Measurements from ENCODE around the gene RNF138.
"Not testable (repeated sequence)": the region's sequence is repeated elsewhere in the genome, so short reads cannot be mapped to it uniquely, and the experiment has no call there.

RNF138 gene

DNA sequence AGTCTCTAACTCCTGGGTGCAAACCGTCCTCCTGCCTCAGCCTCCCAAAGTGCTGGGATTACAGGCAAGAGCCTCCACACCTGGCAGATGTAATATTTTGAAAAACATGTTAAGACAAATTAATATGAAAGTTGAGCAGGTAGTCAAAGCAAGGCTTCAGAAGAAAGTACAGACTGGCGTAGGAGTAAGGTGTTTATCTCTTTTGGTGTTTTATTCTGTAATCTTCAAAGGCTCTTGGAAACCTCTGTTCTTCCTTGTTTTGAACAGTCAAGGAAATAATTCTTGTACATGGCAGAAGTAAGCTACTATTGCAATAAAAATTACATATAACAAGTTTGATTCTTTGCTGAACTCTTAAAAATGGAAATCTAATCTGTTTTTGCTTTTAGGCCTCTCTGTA lies 5.3 kb downstream of the RNF138 start:
- DNase-seq = no peak

DNA sequence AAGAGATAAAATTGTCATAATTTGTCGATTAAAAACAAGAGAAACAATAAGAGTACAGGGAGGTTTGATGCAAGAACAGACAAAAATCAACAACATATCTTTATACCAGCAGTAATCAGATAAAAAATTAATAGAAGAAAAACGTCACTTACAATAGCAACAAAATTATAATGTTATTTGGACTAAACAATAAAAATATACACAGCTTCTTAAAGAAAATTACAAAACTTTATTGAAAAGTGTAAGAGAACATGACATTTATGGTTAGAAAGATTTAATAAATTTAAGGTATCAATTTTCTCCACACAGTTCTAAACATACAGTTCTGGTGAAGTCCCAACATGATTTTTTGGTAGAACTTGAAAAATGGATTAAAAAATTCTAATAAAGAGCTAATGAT lies 12.8 kb downstream of the RNF138 start:
- DNase-seq = no peak

DNA sequence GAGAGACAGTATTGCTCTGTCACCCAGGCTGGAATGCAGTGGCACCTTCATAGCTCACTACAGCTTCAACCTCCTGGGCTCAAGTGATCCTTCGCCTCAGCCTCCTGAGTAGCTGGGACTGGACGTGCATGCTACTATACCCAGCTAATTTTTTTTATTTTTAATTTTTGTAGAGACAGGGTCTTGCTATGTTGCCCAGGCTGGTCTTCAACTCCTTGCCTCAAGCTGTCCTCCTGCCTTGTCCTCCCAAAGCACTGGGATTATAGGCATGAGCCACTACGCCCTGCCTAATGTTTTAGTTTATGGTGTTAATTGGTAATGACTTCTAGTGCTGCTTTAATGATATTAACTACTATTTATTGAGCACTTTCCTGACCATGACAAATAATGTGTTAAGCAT lies 18.3 kb downstream of the RNF138 start:
- no peak for DNase-seq

DNA sequence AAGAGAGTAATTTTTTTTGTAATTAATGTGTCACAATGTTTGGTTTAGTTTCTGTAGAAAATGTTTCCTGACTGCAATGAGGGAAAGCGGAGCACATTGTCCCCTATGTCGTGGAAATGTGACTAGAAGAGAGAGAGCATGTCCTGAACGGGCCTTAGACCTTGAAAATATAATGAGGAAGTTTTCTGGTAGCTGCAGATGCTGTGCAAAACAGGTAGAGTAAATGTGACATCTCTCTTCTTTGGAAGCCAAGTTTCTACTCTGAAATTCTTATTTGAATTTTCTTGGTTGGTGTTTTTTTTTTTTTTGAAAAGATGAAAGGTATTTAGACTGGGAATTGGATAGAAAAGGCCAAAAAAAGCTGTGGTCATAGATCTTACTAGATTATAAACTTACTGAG lies 20.0 kb downstream of the RNF138 start:
- DNase-seq = no peak

DNA sequence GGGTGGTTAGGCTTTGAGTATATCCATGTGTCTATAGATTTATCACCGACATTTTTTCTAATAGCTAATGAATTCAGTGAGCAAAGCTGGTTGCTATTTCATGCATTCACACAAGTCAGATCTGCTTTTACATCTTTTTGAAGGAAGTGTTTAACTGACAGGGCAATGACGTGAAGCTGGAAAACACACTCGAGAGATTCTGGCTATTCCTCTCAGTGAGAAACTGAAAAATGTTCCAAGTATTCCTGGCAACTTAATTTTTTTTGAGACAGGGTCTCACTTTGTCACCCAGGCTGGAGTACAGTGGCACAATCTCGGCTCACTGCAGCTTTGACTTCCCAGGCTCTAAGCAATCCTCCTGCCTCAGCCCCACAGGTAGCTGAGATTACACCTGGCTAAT lies 21.2 kb downstream of the RNF138 start:
- DNase-seq = no peak

DNA sequence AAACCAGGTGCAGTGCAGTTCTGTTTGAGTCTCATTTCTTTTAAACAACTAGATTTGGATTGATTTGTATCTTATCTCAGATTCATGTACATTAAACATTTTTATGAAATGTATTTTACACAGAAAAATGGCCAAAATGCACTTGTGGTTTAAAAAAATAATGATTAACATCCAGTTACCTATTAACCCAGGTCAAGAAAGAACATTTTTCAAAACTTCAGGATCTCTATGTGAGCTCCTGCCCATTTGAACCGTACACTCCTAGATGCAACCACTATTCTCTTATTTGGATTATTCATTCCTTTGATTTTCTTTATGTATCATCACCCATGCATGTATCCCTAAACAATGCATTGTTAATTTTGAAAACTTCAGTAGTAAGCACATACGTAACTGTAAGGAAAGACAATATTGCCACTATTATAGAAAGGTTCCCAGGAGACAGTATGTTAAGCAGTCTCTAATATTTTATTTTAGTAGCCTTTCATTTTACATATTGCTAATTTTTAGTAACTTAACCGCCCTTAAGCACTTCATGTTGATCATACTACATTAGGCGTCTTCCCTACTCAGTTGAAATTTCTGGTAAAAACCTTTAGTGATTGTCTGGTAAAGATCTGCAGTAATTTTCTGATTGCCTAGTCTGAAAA lies 22.7 kb downstream of the RNF138 start:
- DNase-seq = no peak

DNA sequence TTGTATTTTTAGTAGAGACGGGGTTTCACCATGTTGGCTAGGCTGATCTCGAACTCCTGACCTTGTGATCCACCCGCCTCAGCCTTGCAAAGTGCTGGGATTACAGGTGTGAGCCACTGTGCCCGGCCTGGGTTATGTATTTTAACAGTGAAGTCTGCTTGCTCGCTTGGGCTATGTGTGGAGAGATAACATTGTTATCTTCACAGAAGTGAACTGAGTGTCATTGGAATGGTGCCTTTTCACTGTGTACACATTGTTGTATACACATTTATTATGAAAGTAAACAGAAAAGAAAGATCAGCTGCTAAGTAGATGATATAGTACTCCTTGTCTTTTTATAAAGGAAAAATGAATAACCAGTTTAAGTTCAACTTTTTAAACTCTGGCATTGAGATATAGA lies 30.4 kb downstream of the RNF138 start:
- no peak for DNase-seq

DNA sequence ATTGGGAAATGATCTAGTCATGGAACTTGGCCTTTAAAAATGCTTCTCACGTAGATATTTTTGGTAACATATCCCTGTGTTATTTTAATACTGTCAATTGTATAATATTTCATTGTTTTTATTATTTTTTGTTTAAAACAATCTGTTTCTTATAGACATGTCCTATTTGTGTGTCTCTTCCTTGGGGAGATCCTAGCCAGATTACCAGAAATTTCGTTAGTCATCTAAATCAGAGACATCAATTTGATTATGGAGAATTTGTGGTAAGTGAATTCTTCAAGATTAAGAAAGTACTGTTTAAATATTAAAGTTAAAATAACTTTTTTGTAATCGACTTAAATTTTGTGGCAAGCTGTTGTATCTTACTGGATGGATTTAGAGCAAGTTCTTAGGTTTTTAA lies 34.9 kb downstream of the RNF138 start:
- DNase-seq = no peak

DNA sequence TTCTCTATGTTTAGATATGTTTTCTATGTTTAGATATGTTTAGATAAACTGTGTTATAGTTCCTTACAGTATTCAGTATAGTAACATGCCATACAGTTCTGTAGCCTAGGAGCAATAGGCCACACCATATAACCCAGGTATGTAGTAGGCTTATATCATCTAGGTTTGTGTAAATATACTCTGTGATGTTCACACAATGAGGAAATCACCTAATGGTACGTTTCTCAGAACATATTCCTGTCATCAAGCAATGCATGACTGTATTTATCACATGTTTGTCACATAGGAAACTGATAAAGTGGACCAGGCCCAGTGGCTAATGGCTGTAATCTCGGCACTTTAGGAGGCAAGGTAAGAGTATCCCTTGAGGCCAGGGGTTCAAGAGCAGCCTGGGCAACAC lies 44.0 kb downstream of the RNF138 start:
- DNase-seq = no peak

DNA sequence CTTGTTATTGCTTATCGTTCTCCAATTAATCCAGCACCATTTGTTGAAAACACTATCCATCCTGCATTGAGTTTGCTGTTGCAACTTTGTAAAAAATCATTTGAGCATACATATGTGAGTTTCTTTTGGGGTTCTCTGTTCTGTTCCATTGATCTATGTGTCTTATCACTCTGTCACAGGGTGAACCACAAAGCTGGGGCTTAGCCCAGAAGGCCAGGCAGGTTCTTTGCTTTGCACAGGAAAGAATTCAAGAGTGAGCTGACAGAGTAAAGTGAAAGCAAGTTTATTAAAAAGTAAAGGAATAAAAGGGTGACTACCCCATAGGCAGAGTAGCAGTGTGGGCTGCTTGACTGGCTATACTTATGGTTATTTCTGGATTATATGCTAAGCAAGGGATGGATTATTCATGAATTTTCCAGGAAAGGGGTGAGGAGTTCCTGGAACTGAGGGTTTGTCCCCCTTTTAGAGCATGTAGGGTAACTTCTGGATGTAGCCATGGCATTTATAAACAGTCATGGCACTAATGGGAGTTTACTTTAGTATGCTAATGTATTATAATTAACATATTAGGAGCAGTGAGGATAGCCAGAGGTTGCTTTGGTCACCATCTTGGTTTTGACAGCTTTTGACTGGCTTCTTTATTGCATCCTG lies 46.8 kb downstream of the RNF138 start:
- DNase-seq = no peak

DNA sequence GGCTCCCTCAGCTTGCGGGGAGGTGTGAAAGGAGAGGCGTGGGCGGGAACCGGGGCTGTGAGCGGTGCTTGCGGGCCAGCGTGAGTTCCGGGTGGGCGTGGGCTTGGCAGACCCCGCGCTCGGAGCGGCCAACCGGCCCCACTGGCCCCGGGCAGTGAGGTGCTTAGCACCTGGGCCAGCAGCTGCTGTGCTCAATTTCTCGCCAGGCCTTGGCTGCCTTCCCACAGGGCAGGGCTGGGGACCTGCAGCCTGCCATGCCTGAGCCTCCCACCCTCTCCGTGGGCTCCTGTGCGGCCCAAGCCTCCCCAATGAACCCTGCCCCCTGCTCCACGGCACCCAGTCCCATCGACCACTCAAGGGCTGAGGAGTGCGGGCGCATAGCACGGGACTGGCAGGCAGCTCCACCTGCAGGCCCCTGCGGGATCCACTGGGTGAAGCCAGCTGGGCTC lies 48.2 kb downstream of the RNF138 start:
- DNase-seq = no peak

DNA sequence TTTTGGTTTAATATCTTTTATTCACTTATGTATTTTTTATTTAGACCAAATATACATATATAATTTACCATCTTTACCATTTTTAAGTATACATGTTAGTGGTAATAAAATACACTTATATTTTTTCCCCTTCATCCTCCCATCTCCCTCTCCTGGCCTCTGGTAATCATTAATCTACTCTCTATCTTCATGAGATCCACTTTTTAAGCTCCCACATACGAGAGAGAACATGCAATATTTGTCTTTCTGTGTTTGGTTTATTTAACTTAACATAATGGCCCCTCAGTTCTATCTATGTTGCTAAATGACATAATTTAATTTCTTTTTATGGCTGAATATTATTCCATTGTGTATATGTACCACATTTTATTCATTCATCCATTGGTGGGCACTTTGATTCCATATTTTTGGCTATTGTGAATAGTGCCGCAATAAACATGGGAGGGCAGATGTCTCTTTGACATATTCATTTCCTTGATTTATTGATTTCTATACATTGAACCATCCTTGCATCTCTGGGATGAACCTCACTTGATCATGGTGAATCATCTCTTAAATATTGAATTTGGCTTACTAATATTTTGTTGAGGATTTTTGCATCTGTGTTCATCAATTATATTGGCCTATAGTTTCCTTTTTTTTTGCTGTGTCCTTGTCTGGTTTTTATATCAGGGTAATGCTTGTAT lies 56.7 kb downstream of the RNF138 start:
- no peak for DNase-seq

DNA sequence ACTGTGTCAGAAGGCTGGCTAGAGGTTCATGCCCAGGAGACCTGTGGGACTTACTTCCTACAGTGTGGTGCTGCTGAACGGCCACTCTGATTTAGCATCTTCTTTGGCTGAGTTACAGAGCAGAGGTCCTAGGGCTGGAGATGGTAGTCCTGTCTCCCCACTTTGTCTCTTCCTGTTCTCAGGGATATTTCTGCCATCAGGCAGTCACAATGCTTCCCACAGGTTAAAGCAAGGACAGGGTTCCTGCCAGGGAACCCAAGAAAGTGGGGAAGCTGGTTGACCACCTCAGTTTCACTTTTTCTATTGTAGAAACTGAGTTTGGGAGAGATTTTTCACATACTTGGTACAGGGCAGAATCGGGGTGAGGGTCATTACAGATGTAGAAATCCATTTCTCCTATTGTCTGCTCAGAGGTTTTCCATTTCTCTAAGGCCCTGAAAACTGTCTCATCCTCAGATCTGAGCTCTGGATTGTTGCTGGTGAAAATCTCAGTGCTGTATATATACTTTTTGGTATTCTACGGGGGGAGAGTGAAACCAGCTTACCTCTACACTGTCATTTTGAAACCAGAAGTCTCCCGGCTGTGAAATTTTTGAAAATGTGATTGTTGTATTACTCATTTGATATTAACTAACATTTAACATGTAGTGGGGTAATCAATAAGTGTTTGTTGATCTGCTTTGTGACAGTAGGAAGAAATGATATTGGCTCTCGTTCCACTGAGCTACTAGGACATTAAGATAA lies 61.2 kb downstream of the RNF138 start:
- no peak for DNase-seq

DNA sequence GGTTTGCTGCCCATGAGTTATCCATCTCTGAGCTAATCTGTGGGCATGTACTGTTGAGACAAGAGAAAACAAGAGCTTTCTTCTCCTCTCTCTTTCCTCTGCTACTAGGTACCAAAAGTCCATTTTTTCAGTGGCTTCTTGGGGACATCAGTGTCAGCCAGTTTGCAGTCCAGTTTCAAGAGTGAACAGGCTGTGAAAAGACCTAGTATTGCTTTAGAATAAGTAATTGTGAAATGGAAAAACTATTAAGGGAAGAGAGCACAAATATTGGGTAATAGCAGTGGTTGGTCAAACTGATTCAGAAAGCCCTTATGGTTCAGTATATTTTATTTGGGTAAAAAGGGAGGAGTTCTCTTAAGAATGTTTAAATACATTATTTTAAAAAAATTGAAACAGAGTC lies 65.2 kb downstream of the RNF138 start:
- DNase-seq = no peak

DNA sequence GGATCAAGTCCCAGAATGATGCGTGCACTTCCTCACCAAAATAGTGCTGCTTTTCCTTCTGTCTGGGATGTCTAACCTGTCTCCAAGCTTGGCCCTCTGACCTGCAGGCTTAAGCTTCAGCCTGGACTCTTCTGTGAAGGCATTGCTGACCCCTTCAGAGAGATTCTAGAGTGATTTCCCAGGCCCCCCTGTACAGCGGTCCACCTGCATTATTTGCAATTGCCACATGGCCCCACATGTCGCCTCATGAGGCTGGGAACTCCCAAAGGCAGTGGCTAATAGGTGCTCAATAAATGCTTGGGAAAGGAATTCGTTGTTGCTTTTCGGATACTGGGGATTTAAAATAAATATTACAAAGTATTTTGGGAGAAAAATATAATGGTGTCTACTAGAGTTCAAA lies 65.9 kb downstream of the RNF138 start:
- no peak for DNase-seq

DNA sequence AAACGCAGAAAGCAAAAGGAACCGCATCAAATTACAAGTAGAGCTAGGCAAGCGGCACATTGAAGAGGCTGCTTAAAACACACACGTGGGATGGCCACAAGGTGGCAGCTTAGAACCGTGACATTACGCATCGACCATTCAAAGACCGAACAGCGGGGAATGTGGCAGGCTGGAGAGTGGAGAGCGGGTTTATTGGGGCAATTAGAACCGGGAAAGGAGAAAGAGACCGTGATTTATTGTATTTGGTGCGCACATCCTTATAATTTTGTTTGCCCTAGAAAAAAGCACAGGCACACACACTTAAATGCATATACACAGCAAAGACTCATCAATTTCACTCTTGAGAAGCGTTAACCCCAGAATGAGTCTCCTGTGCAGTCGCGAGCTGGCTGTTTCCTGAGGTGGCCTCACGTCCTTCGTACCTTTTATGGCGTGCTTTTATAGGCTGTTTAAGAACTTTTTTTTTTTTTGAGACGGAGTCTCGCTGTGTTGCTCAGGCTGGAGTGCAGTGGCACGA lies 66.5 kb downstream of the RNF138 start:
- peak; percentile 61 for DNase-seq

DNA sequence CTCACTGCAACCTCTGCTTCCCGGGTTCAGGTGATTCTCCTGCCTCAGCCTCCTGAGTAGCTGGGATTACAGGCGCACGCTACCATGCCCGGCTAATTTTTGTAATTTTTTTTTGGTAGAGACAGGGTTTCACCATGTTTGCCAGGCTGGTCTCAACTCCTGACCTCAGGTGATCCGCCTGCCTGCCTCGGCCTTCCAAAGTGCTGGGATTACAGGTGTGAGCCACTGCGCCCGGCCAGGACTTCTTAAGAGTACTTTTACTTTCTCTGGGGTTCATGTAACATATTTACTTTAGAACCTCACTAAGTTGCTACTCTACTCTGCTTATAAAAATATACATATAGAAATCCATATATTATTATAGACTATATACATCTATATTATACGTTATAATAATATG lies 67.0 kb downstream of the RNF138 start:
- not testable (repeated sequence) for DNase-seq

DNA sequence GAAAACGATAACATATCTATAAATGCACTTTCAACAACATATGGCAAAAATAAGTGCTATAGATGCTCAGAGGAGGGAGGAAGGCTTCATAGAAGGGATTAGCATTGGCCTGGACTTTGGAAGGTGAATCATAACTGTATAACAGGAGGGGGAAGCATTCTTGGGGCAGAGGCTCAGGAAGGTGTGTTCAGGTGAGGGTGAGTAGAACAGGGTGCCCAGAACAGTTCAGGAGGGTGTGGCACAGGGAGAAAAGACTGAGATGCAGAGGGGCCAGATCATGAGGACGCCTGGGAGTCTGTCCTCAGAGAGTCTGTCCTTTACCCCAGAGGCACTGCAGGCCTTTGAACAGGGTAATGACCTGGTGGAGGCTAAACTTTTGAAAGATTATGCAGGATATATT lies 68.9 kb downstream of the RNF138 start:
- no peak for DNase-seq

DNA sequence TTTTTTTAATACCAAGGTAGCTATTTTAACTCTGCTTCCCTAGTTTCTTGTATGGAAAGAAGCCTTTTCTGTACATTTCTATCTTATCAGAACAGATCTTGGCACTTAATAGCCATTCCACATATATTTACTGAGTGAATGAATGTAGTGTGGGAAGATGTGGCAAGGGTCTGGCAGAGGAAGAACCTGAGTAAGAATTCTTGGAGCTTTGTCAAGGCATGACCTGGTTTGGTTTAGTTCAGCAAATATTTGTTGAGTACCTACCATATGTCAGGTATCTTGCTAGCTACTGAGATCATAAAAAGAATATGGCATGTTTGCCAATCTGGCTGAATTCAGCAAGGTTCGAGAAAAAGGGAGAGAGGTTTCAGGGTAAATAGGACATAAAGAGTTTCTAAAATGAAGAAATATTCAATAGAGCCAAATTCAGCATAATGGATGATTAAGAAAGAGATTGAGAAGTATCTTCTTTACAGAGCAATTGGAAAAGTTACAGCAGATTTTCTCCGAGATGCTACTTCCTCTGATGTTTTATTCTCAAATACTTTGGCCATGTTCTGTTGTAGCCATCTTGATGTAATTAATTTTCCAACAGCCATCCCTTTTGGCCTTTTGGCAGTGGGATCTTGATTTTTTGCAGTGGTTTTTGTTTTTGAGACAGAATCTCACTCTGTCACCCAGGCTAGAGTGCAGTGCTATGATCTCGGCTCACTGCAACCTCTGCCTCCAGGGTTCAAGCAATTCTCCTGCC lies 76.5 kb downstream of the RNF138 start:
- no peak for DNase-seq

DNA sequence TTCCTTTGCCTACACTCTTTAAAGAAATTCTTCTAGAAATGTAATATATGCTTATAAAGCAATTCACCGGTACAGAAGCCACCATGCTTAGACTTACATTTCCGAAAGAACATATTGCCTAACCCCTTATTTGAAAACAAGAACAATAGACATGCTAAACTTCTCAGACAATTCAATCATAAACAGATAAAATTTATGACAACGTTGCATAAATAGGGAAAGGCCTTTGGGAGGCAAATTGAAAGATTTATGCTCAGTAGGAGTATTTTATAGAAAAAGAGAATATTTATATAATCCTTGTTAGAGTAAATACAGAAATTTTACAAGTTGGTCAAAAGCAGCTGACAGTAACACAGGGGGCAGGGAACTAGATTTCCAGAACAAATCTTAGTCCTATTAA lies 82.0 kb downstream of the RNF138 start:
- DNase-seq = no peak

DNA sequence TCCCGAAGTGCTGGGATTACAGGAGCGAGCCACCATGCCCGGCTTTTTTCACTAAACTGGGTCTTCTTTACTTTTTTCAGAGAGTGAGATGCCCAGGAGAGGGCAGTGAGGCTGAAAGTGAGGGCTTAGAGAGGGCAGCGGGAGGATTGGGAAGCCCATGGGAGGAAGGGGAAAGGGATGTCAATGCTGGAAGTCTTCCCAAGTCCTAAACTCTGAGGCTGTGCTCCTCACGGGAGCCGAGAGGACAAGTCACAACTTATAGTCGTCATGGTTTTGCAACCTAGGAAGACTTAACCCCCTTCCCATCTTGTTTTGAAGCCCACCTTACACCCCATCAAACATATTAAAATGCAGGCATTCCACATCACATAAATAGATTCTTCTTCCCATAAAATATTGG lies 83.0 kb downstream of the RNF138 start:
- DNase-seq = no peak

DNA sequence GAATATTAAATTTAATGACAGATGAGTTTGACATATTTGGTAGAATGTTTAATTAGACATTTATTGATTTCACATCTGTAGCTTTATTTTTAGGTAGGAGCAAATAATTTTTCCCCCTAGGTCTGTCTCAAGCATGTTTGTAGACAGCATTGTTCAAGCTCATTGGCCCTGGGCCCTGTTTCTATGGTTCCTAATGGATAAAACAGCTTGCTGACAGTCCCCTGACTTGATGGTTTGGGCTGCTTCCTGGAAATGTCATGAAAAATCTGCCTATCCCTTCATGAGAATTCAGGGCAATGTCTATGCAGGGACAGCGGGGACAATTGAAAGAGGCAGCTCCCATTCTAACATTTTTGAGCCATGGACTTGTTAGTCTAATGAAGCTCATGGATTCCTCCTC lies 83.6 kb downstream of the RNF138 start:
- no peak for DNase-seq

DNA sequence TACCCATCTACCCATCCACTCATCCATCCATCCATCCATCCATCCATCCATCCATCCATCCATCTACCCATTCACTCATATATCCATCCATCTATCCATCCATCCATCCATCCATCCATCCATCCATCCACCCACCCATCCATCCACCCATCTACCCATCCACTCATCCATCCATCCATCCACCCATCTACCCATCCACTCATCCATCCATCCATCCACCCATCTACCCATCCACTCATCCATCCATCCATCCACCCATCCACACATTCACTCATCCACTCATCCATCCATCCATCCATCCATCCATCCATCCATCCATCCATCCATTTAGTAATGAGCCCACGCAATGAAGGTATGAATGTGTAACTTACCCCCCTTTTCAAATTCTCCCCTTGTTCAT lies 85.1 kb downstream of the RNF138 start:
- DNase-seq = not testable (repeated sequence)
